Neuronal stem cell (in vitro differentiated cells): ENCODE data around the gene DSE.

Experiments
- DNase-seq: peaks from one replicate; pipeline ENCODE4 v3.0.0-alpha.2; 2013; ENCODE audit warnings: low spot score
- H2AFZ ChIP-seq: one replicate; pipeline ENCODE4 v1.6.1; 2013; ENCODE audit warnings: mild to moderate bottlenecking, low read length, inconsistent platforms
- H2AK5ac ChIP-seq: 2 replicates; pipeline ENCODE4 v1.6.1; 2013; ENCODE audit warnings: low read depth, mild to moderate bottlenecking, inconsistent platforms, low read length, moderate library complexity, mixed read lengths
- H2BK120ac ChIP-seq: 2 replicates; pipeline ENCODE4 v1.6.1; 2013; ENCODE audit warnings: low read depth, mild to moderate bottlenecking, inconsistent platforms, low read length, moderate library complexity, mixed read lengths
- H2BK12ac ChIP-seq: one replicate; pipeline ENCODE4 v1.6.1; 2013; ENCODE audit warnings: low read length, inconsistent platforms
- H2BK15ac ChIP-seq: 2 replicates; pipeline ENCODE4 v1.6.1; 2013; ENCODE audit warnings: mild to moderate bottlenecking, low read length, inconsistent platforms, mixed read lengths
- H2BK5ac ChIP-seq: one replicate; pipeline ENCODE4 v1.6.1; 2013; ENCODE audit warnings: inconsistent platforms, mild to moderate bottlenecking, low read length, moderate library complexity
- H3K14ac ChIP-seq: one replicate; pipeline ENCODE4 v1.6.1; 2013; ENCODE audit warnings: low read length, inconsistent platforms
- H3K18ac ChIP-seq: 2 replicates; pipeline ENCODE4 v1.6.1; 2013; ENCODE audit warnings: low read length, inconsistent platforms
- H3K23ac ChIP-seq: 2 replicates; pipeline ENCODE4 v1.6.1; 2013; ENCODE audit warnings: low read depth, mild to moderate bottlenecking, mixed read lengths, low read length, inconsistent platforms; ENCODE audit not compliant: poor library complexity
- H3K27ac ChIP-seq: replicated peaks from 3 replicates; pipeline ENCODE4 v1.5.1; 2013; ENCODE audit warnings: low read length, inconsistent platforms
- H3K27me3 ChIP-seq, 3 experiments: 2 replicates each; pipeline ENCODE4 v1.6.1; 2013; ENCODE audit warnings: low read length in 3 of 3, mild to moderate bottlenecking in 2 of 3, inconsistent platforms in 1 of 3, low read depth in 1 of 3, mixed read lengths in 1 of 3, moderate library complexity in 1 of 3; ENCODE audit not compliant: control insufficient read depth in 3 of 3, insufficient read depth in 3 of 3
- H3K36me3 ChIP-seq, 2 donors: replicated peaks in 1 of 2; 2 replicates each; pipeline ENCODE4 v1.6.1; 2013; ENCODE audit warnings: low read length in 2 of 2; ENCODE audit not compliant: control insufficient read depth in 2 of 2, insufficient read depth in 2 of 2
- H3K4ac ChIP-seq: 2 replicates; pipeline ENCODE4 v1.6.1; 2013; ENCODE audit warnings: inconsistent platforms, mild to moderate bottlenecking, low read length, moderate library complexity
- H3K4me1 ChIP-seq, 2 donors: 1 replicate in 1 of 2; 2 replicates in 1 of 2; pipeline ENCODE4 v1.6.1; 2013; ENCODE audit warnings: low read length in 2 of 2, low read depth in 1 of 2; ENCODE audit not compliant: control insufficient read depth in 2 of 2, insufficient read depth in 1 of 2
- H3K4me2 ChIP-seq: one replicate; pipeline ENCODE4 v1.6.1; 2013; ENCODE audit warnings: mild to moderate bottlenecking, low read length, inconsistent platforms; ENCODE audit not compliant: insufficient read depth, poor library complexity, severe bottlenecking
- H3K4me3 ChIP-seq, 2 donors: 2 replicates each; pipeline ENCODE4 v1.5.1; 2013; ENCODE audit warnings: low read length in 2 of 2, mild to moderate bottlenecking in 2 of 2, inconsistent platforms in 1 of 2, moderate library complexity in 1 of 2
- H3K79me1 ChIP-seq: one replicate; pipeline ENCODE4 v1.6.1; 2013; ENCODE audit warnings: low read depth, mild to moderate bottlenecking, inconsistent platforms, low read length, moderate library complexity
- H3K9ac ChIP-seq: one replicate; pipeline ENCODE4 v1.6.1; 2013; ENCODE audit warnings: mild to moderate bottlenecking, low read depth, low read length, inconsistent platforms; ENCODE audit not compliant: poor library complexity
- H3K9me3 ChIP-seq, 2 donors: replicated peaks in 1 of 2; 2 replicates each; pipeline versions ENCODE3 to v1.6.1; 2013; ENCODE audit warnings: low read length in 2 of 2, mild to moderate bottlenecking in 2 of 2, inconsistent platforms in 1 of 2, low read depth in 1 of 2, mixed read lengths in 1 of 2, moderate library complexity in 1 of 2; ENCODE audit not compliant: control insufficient read depth in 2 of 2, insufficient read depth in 1 of 2
- H4K8ac ChIP-seq: one replicate; pipeline ENCODE4 v1.6.1; 2013; ENCODE audit warnings: low read depth, mild to moderate bottlenecking, inconsistent platforms, low read length, moderate library complexity
- H4K91ac ChIP-seq: one replicate; pipeline ENCODE4 v1.6.1; 2013; ENCODE audit warnings: low read length, low read depth, mild to moderate bottlenecking, inconsistent platforms; ENCODE audit not compliant: poor library complexity
- WGBS, 2 donors: extraction: QIAGEN DNeasy Blood & Tissue Kit; methylation state at CpG; one replicate each; pipeline ENCODE4 v1.1.7; 2013; ENCODE audit warnings: missing lambda C conversion rate in 2 of 2, mixed read lengths in 1 of 2; ENCODE audit not compliant: insufficient read length in 2 of 2, insufficient replicate concordance in 1 of 2; ENCODE audit errors: extremely low coverage in 2 of 2; 5-methylcytosine and 5-hydroxymethylcytosine counted together

DSE gene

DNA sequence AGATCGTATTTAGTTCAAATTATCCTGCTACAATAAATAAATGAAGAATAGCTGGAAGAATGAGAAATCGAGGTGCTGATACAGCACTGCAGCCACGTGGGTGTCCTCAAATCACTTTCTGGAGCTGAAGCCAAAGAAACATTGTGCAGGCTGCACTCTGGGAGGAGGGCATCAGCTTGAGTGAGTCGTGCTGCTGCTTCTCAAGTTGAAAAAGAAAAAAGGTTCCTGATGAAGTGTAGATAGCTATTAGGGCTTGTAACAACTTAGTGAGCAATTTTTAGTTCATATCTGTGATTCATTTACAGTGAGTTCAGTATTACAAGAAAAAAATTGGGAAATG lies 40.5 kb downstream of the DSE start:
- Histone ChIP-seq H2BK12ac (no peak overlapping the region), H2BK5ac (no peak overlapping the region), H4K8ac (no peak overlapping the region), H3K4me1 (peaks cover 3 to 7% of the 10 kb centered on the region in 2 donors), H3K27ac (no peak overlapping the region), H3K9ac (no peak overlapping the region), H3K4ac (no peak overlapping the region), H3K79me1 (peaks cover 1% of the 10 kb centered on the region), H3K4me2 (no peak overlapping the region), H3K23ac (no peak overlapping the region), H2AK5ac (no peak overlapping the region), H2BK120ac (no peak overlapping the region), H3K9me3 (peaks cover 0 to 4% of the 10 kb centered on the region in 2 donors), H3K18ac (no peak overlapping the region), H3K27me3 (no peaks in the 10 kb centered on the region), H2AFZ (no peak overlapping the region), H4K91ac (no peak overlapping the region), H3K14ac (no peak overlapping the region), H2BK15ac (no peak overlapping the region), H3K4me3 (no peak overlapping the region), H3K36me3 (peaks cover 3 to 4% of the 10 kb centered on the region in 2 donors)
- DNase-seq: no peak
- WGBS, 2 donors: no CpG with 5 or more reads among the region's 4 CpGs

DNA sequence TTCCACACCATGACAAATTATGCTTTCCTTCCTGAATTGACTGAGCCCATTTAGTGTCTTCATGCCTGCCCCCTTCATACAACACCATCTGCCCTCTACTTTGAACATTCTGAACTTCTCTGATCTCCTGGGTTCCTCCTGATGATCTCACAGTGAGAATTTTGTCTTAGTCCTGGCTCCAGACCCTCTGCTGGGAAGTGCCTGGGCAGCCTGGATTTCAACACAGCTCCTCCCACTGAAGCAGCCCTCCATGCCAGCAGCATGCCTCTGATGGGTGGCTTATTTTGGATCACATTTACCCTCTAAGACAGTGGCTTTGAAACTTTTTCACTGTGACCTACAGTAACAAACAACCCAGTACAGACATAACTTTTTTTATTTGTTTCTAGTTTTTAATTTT lies 41.5 kb downstream of the DSE start:
- Histone ChIP-seq H3K9ac (no peak overlapping the region), H2BK120ac (no peak overlapping the region), H2AK5ac (no peak overlapping the region), H3K9me3 (peaks cover 0 to 4% of the 10 kb centered on the region in 2 donors), H3K27ac (no peak overlapping the region), H3K79me1 (peaks cover 1% of the 10 kb centered on the region), H3K18ac (no peak overlapping the region), H2BK12ac (no peak overlapping the region), H3K23ac (no peak overlapping the region), H3K4ac (no peak overlapping the region), H3K14ac (no peak overlapping the region), H4K91ac (no peak overlapping the region), H3K4me3 (no peak overlapping the region), H2BK5ac (no peak overlapping the region), H3K36me3 (peaks cover 3 to 4% of the 10 kb centered on the region in 2 donors), H4K8ac (no peak overlapping the region), H3K27me3 (no peaks in the 10 kb centered on the region), H3K4me2 (no peak overlapping the region), H2AFZ (no peak overlapping the region), H2BK15ac (no peak overlapping the region), H3K4me1 (peaks cover 3 to 6% of the 10 kb centered on the region in 2 donors)
- no peak for DNase-seq

DNA sequence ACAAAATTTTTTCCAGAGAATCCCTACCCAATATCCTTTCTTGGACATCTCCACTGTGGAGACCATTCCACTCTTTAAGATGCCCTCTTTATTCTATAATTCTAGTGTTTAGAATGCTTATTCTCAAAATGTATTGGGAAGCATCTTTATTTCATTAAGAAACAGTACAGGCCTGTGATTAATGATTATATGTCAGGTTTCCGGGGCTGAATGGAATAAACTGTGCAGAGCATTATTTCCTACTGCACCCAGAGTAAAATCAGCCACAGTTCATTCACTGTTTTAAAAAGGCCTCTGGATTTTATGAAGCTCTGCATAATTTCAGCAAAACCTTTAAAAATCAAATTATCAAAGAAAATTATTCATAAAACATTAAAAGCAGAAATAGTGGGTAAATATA lies 42.6 kb downstream of the DSE start:
- Histone ChIP-seq H2BK5ac (no peak overlapping the region), H2AK5ac (no peak overlapping the region), H2BK120ac (no peak overlapping the region), H2BK15ac (no peak overlapping the region), H3K36me3 (peaks cover 3 to 4% of the 10 kb centered on the region in 2 donors), H3K9me3 (peaks cover 0 to 6% of the 10 kb centered on the region in 2 donors), H3K27ac (no peak overlapping the region), H3K14ac (no peak overlapping the region), H3K23ac (no peak overlapping the region), H4K91ac (no peak overlapping the region), H3K4ac (no peak overlapping the region), H3K27me3 (no peaks in the 10 kb centered on the region), H3K4me1 (peaks cover 3 to 6% of the 10 kb centered on the region in 2 donors), H2BK12ac (no peak overlapping the region), H3K79me1 (peaks cover 1% of the 10 kb centered on the region), H3K9ac (no peak overlapping the region), H3K18ac (no peak overlapping the region), H2AFZ (no peak overlapping the region), H3K4me3 (no peak overlapping the region), H3K4me2 (no peak overlapping the region), H4K8ac (no peak overlapping the region)
- no peak for DNase-seq
- WGBS, 2 donors: no CpG with 5 or more reads among the region's 1 CpG

DNA sequence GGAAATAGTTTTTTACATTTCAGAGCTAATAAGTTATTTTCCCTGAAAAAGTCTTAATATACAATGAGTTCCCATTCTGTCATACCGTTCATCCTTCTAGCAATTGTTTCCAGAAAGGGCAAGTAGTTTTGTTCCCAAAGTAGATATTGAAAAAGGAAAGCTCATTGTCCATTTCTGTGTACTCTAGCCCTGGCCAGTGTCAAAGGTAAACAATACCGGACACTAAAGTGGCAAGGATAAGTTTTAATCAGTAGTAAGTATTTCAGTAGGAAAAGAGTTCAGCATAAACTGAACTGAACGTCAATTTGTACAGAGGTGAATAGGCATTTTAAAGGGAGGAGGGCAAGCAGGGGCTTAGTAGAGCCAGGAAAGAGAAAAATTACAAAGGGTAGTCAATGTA lies 46.9 kb downstream of the DSE start:
- H4K8ac ChIP-seq: no peak overlapping the region
- no peak for DNase-seq
- WGBS, 2 donors: no CpG with 5 or more reads among the region's 3 CpGs
- no peak overlapping the region for H3K14ac ChIP-seq
- no peak overlapping the region for H2AFZ ChIP-seq
- H3K27ac ChIP-seq: no peak overlapping the region
- H3K27me3 ChIP-seq: no peaks in the 10 kb centered on the region
- H3K4ac ChIP-seq: no peak overlapping the region
- H2BK15ac ChIP-seq: no peak overlapping the region
- H3K4me2 ChIP-seq: no peak overlapping the region
- H3K4me3 ChIP-seq: no peak overlapping the region
- H2BK12ac ChIP-seq: no peak overlapping the region
- no peaks in the 10 kb centered on the region for H3K36me3 ChIP-seq
- H2BK120ac ChIP-seq: no peak overlapping the region
- no peak overlapping the region for H2BK5ac ChIP-seq
- peaks cover 1% of the 10 kb centered on the region for H3K79me1 ChIP-seq
- no peak overlapping the region for H3K18ac ChIP-seq
- peaks cover 0 to 3% of the 10 kb centered on the region in 2 donors for H3K4me1 ChIP-seq
- H3K9ac ChIP-seq: no peak overlapping the region
- no peak overlapping the region for H3K23ac ChIP-seq
- H4K91ac ChIP-seq: no peak overlapping the region
- peaks cover 0 to 12% of the 10 kb centered on the region in 2 donors for H3K9me3 ChIP-seq
- H2AK5ac ChIP-seq: no peak overlapping the region
